Osteocyte (in vitro differentiated cells): Measurements from ENCODE around the gene CSTF3. TPM values are rescaled to one million over a fixed set of nuclear protein-coding genes. Genes with fewer than 3 reads are reported as not detected.

Source experiments
- DNase-seq: peaks from one replicate; pipeline ENCODE4 v3.0.0; 2021; ENCODE audit warnings: mixed read lengths; ENCODE audit not compliant: unreplicated experiment; ENCODE audit errors: extremely low spot score
- H3K27ac Mint-ChIP-seq: one replicate; pipeline ENCODE4 v1.8.0; 2021; ENCODE audit warnings: mild to moderate bottlenecking, mixed read lengths; ENCODE audit not compliant: unreplicated experiment
- H3K27me3 Mint-ChIP-seq: one replicate; pipeline ENCODE4 v1.8.0; 2021; ENCODE audit warnings: mixed read lengths; ENCODE audit not compliant: unreplicated experiment
- H3K36me3 Mint-ChIP-seq: one replicate; pipeline ENCODE4 v1.8.0; 2021; ENCODE audit warnings: mixed read lengths; ENCODE audit not compliant: unreplicated experiment
- H3K4me1 Mint-ChIP-seq: one replicate; pipeline ENCODE4 v1.8.0; 2021; ENCODE audit warnings: mixed read lengths; ENCODE audit not compliant: unreplicated experiment
- H3K4me3 Mint-ChIP-seq: one replicate; pipeline ENCODE4 v1.8.0; 2021; ENCODE audit warnings: mild to moderate bottlenecking, moderate library complexity, mixed read lengths; ENCODE audit not compliant: unreplicated experiment
- H3K9me3 Mint-ChIP-seq: one replicate; pipeline ENCODE4 v1.8.0; 2021; ENCODE audit warnings: mixed read lengths; ENCODE audit not compliant: unreplicated experiment
- CTCF ChIP-seq: fragments of 200-600 bp; sonication (generic); IDR thresholded peaks from 2 replicates; pipeline ENCODE4 v1.5.0; 2021; ENCODE audit warnings: antibody characterized with exemption, mild to moderate bottlenecking, moderate library complexity
- total RNA-seq: library from RNA; stranded (reverse); gene quantifications from 2 replicates; pipeline ENCODE4 v1.2.1, GENCODE V29; 2021

The CSTF3 gene
- total RNA-seq, 1 donor from 2014 or later: 27.8 TPM

- peaks cover 27% of the 10 kb centered on the region for H3K36me3 Mint-ChIP-seq
- H3K27ac Mint-ChIP-seq: no peak overlapping the region
- H3K4me1 Mint-ChIP-seq: peaks cover 9% of the 10 kb centered on the region
- no peak overlapping the region for H3K4me3 Mint-ChIP-seq
- DNase-seq: no peak
- no peaks in the 10 kb centered on the region for H3K9me3 Mint-ChIP-seq
- no peak for TF ChIP-seq CTCF
- no peaks in the 10 kb centered on the region for H3K27me3 Mint-ChIP-seq
Measured at GRCh38 chr11:33089776-33090175, 71.5 kb downstream of the CSTF3 start.

- no peak for DNase-seq
- Mint-ChIP-seq H3K9me3 (no peaks in the 10 kb centered on the region), H3K4me3 (no peak overlapping the region), H3K4me1 (peaks cover 9% of the 10 kb centered on the region), H3K27me3 (no peaks in the 10 kb centered on the region), H3K36me3 (peaks cover 39% of the 10 kb centered on the region), H3K27ac (no peak overlapping the region)
- TF ChIP-seq CTCF: no peak
Measured at GRCh38 chr11:33086017-33086416, 75.3 kb downstream of the CSTF3 start.

- no peaks in the 10 kb centered on the region for H3K9me3 Mint-ChIP-seq
- peaks cover 9% of the 10 kb centered on the region for H3K4me1 Mint-ChIP-seq
- H3K27ac Mint-ChIP-seq: no peak overlapping the region
- peaks cover 43% of the 10 kb centered on the region for H3K36me3 Mint-ChIP-seq
- TF ChIP-seq CTCF: no peak
- no peak for DNase-seq
- no peaks in the 10 kb centered on the region for H3K27me3 Mint-ChIP-seq
- H3K4me3 Mint-ChIP-seq: no peak overlapping the region
Measured at GRCh38 chr11:33083918-33084317, 77.4 kb downstream of the CSTF3 start.

- no peak for TF ChIP-seq CTCF
- Mint-ChIP-seq H3K36me3 (peaks cover 54% of the 10 kb centered on the region), H3K4me3 (no peak overlapping the region), H3K4me1 (no peaks in the 10 kb centered on the region), H3K9me3 (no peaks in the 10 kb centered on the region), H3K27me3 (no peaks in the 10 kb centered on the region), H3K27ac (no peak overlapping the region)
- DNase-seq: no peak
Measured at GRCh38 chr11:33072465-33072864, 88.8 kb downstream of the CSTF3 start.

- Mint-ChIP-seq H3K4me3 (no peak overlapping the region), H3K27ac (no peak overlapping the region), H3K9me3 (no peaks in the 10 kb centered on the region), H3K36me3 (peaks cover 44% of the 10 kb centered on the region), H3K4me1 (peaks cover 2% of the 10 kb centered on the region), H3K27me3 (no peaks in the 10 kb centered on the region)
- no peak for TF ChIP-seq CTCF
- DNase-seq: peak; percentile 73
Measured at GRCh38 chr11:33068611-33069340, 92.5 kb downstream of the CSTF3 start.
